NCI-H2107 treated with DMSO at 0.1 percent for 48 hours (cell line): ENCODE measurements around the gene ID1.
"Not testable (repeated sequence)": the region's sequence is repeated elsewhere in the genome, so short reads cannot be mapped to it uniquely, and the experiment has no call there.

Source experiments
- DNase-seq: peaks from one replicate; lab custom pipeline; 2025; ENCODE audit not compliant: unreplicated experiment; lab: John Stamatoyannopoulos, UW

ID1 gene

GRCh38 chr20:31597481-31597855 lies 7.6 kb upstream of the ID1 start:
- DNase-seq = no peak

- DNase-seq = no peak
Measured at GRCh38 chr20:31602431-31602778, 2.7 kb upstream of the ID1 start.

- no peak for DNase-seq
Measured at GRCh38 chr20:31602779-31603441, 2.2 kb upstream of the ID1 start.

DNA sequence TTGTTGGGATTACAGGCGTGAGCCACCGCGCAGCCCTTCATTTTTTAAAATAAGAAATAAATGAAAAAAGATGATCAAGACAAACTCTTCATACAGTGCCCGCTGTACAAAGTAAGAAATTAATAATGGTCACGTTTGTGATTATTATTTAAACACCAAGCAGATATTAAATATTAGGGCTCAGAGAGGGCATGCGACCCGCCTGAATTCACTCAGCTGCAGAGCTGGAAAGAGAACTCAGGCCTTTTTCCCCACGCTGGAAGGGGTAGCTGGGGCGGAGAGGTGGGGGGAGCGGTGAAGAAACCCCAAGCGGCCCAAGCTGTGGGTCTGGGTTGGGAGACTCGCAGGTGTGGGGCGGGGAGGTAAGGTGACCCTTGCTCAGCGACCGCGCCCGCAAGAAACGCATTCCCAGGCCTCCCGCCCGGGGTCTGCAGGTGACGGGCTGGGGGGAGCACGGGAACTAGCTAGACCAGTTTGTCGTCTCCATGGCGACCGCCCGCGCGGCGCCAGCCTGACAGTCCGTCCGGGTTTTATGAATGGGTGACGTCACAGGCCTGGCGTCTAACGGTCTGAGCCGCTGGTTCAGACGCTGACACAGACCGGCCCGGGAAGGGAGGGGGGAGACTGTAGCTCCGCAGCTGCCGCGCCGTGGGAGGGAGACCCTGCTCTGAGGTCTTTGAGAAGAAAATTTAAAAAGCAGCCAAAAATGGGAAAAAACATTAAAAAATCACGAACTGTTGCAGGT lies 1.1 kb upstream of the ID1 start:
- DNase-seq = peak; percentile 89

GRCh38 chr20:31604567-31605030 lies 490 bp upstream of the ID1 start:
- no peak for DNase-seq

DNA sequence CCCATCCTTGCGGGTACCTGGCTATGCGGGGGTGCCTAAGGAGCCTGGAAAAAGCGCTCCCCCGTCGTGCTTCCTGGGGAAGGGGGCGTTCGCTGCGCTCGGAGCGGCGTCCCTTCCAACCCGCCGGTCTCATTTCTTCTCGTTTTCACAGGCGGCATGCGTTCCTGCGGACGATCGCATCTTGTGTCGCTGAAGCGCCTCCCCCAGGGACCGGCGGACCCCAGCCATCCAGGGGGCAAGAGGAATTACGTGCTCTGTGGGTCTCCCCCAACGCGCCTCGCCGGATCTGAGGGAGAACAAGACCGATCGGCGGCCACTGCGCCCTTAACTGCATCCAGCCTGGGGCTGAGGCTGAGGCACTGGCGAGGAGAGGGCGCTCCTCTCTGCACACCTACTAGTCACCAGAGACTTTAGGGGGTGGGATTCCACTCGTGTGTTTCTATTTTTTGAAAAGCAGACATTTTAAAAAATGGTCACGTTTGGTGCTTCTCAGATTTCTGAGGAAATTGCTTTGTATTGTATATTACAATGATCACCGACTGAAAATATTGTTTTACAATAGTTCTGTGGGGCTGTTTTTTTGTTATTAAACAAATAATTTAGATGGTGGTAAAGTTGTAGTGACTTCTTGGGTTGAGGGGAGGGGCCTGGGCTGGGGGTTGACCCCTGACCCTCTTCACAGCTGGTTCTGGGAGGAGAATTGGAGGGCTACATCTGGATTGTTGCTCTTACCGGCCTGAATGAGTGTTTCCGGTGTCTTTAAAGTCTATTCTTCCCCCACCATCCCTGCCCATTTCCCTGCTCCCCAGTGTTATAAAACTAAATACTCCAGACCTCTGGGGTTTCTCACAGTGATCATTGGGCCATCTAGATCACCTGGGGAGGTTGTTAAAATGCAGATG lies 1.1 kb downstream of the ID1 start:
- DNase-seq = no peak

GRCh38 chr20:31606804-31607639 lies 1.9 kb downstream of the ID1 start:
- DNase-seq = no peak

- no peak for DNase-seq
Measured at GRCh38 chr20:31607640-31608250, 2.7 kb downstream of the ID1 start.

DNA sequence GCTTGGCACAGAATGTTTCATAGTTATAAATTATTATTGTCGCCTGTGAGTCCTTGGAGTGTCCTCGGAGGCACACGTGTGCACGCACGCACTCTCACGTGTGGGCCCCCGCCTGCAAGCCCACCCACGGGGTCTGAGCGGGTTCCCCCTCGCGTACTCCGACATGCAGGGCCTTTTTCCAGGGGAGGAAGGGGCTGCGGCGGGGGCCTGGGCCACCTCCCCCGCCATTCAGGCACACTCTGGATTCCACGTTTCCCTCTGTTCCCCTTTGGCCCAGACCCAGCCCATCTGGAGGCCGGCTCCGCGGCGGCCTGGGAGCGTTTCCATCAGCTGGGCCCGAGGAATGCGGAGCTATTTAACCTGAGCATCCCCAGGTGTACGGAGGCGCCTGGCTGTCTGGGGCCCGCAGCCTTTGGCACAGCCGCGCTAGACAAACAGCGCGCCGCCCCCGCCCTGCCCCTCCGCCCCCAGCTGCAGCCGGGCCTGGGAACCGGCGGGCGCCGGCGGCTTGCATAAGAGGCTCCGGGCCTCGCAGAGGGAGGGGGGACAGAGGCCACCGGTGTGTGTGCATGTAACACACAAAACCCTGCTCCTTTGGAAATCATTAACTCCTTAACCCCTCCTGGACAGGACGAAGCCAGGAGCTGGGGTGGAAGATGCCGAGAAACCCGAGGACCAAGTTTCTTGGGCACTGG lies 3.3 kb downstream of the ID1 start:
- peak; percentile 63 for DNase-seq

- not testable (repeated sequence) for DNase-seq
Measured at GRCh38 chr20:31612271-31612640, 7.2 kb downstream of the ID1 start.

DNA sequence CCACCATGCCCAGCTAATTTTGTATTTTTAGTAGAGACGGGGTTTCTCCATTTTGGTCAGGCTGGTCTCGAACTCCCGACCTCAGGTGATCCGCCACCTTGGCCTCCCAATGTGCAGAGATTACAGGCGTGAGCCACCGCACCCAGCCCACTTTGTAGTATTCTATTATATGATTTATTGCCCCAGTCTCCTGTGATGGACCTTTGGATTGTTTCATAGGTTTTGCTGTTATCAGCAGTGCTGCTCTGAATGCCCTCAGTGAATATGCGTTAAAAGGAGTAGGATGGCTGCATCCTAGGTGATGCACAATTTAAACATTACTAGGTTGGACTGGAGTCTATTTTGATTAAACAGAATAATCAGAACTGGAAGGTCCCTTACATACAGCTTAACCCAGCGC lies 10.3 kb downstream of the ID1 start:
- DNase-seq = no peak

- no peak for DNase-seq
Measured at GRCh38 chr20:31617432-31618104, 12.5 kb downstream of the ID1 start.

GRCh38 chr20:31620246-31620645 lies 15.2 kb downstream of the ID1 start:
- DNase-seq = no peak

- not testable (repeated sequence) for DNase-seq
Measured at GRCh38 chr20:31623123-31623505, 18.0 kb downstream of the ID1 start.

- not testable (repeated sequence) for DNase-seq
Measured at GRCh38 chr20:31626534-31626933, 21.4 kb downstream of the ID1 start.

- not testable (repeated sequence) for DNase-seq
Measured at GRCh38 chr20:31628057-31628456, 23.0 kb downstream of the ID1 start.

DNA sequence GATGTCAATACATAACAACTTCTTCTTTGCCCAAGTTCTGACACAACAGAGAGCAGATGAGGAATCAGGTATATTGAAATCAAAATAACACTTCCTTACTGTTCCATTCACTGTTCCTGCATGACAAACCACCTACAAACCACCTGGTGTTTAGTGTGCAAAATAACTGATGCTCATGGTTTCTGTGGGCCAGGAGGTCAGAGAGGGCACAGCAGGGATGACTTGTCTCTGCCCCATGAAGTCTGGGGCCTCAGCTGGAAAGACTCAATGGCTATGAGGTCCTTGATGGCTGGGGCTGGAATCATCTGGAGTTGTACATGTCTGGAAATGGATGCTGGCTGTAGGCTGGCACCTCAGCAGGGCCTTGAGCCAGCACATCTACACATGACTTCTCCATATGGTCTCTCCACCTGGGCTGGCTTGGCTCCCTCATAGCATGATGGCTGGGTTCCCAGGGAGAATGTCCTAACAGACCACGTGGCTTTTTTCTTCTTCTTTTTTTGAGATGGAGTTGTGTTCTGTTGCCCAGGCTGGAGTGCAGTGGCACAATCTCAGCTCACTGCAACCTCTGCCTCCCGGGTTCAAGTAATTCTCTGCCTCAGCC lies 25.2 kb downstream of the ID1 start:
- no peak for DNase-seq

DNA sequence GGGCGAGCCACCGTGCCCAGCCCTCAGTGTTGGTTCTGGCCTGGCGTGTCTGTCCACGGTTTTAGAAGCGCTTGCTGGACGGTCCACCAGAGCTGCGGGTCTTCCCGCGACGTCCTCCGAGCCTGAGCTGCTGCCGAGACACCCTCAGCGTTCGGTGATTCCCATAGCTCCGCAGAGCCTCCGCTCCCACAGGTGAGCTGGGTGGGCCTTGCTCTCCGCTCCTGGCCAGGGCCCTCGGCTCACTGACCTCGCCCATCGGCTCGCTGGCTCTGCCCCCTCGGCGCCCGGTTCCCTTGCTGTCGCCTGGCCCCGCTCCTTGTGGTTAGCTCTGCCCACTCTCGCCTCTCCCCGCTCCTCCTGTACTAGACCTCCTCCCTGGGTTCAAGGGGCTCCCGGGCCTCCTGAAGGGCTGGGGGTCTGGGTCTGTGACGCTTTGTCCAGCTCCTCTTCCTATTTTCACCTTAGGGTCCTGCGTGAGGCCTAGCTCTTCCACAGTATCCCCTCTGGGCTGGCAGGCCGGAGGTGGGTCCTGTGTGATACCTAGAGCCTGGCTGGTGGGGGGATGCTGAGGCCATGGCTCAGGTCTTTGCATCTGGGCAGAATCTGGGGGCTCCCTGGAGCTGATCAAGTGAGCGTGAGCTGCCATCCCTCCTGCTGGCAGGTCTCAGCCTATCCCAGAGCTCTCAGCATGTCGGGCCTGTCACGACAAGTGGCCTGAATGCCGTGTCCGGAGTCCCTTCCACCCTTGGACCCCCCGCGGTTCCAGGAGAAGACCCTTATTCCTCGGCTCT lies 27.7 kb downstream of the ID1 start:
- no peak for DNase-seq
